HG03097 (cell line): ENCODE data around the gene VSIR.

Source experiments
- ATAC-seq: cut with Tn5 transposase; IDR thresholded peaks from one replicate; pipeline ENCODE4 v1.9.1; 2021; ENCODE audit not compliant: unreplicated experiment, low FRiP score

VSIR gene

GRCh38 chr10:71765906-71766716 is 7.2 kb downstream of the VSIR start:
- no peak for ATAC-seq

DNA sequence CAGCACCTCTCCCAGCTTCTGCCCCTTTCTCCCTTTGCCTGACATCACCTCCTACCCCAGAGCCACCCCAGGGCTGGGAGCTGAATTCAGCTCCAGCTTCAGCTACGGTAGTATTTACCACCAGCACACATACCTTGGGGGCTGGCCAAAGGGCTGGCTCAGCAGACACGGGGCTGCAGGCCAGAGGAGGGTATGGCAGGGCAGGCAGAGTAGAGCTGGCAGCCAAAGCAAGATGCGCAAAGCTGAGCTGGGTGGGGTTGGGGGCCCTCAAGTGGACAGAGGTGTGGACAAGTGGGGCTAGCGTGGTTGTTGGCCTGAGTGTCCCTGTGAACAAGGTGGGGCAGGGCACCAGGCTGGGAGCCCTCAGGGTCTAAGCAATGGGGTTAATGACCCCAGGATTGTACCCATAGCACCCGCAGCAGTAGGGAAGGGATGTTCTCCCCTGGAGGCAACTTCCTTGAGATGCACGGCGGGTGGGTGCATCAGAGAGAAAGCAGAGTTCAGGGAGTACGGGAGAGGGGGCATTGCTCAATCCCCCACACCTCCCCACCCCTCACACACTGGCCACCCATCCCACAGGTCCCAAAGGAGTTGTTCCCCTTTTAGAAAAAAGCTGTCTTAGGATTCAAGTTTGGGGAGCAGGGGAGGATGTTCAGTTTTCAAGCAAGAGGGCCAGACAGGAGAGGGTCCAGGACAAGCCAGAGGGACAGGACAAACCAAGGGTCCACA is 8.0 kb downstream of the VSIR start:
- no peak for ATAC-seq

GRCh38 chr10:71763352-71764127 is 9.8 kb downstream of the VSIR start:
- no peak for ATAC-seq

DNA sequence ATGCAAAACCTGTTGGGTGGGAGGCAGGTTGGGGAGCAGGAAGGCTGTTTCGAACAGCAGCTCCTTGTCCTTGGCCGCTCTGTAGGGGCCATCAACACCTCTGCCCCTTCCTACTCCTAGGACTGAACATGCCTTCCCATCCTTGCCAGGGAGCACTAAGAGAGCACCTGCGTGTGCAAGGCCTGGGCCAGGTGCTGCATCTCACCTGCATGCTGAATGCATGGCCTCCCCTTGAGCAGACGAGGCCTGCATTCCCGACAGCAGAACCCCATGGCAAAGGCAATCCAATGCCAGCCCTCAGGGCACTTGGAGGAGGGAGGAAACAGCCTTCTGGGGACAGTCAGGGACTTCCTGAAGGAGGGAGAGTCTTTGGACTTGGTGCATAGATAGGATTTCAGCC is 11.0 kb downstream of the VSIR start:
- no peak for ATAC-seq

GRCh38 chr10:71761541-71762113 is 11.7 kb downstream of the VSIR start:
- no peak for ATAC-seq

DNA sequence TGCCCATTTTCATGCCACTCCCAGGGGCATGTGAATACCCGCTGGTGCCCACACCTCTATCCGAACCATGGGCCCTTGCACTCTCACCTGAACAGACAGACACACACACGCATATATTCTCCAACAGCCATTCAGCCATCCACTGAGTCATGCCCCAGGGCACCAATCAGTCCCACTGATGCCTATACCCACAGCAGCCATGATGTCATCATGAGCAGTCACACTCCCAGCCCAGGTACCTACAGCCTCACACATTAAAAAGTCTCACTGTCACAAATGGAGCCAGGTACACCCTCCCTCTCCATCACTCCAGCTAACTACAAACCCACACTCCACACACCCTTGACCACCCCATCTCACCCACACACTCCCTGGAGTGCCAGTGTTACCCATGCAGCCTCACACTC is 12.2 kb downstream of the VSIR start:
- ATAC-seq, result no peak

GRCh38 chr10:71757399-71757922 is 15.9 kb downstream of the VSIR start:
- ATAC-seq, result no peak

GRCh38 chr10:71756311-71757191 is 16.8 kb downstream of the VSIR start:
- no peak for ATAC-seq

- no peak for ATAC-seq
These were observed 18.0 kb downstream of the VSIR start for GRCh38 chr10:71755179-71755879.

DNA sequence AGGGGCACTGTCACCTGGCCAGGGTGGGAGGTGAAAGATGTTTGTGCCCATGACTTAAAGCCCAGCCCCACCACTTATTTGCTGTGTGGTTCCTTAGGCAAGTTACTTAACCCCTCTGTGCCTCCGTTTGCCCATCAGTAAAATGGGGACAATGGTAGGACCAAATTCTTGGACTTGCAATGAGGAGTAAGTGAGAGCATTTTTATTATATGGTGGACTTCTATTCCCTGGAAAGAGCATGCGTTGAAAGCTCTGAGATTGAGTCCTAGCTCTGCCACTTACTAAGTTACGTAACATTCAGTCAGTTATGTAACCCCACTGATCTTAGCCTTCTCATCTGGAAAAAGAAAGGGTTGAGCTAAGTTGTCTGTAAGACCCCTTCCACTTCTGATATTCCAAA is 18.8 kb downstream of the VSIR start:
- ATAC-seq, result no peak

GRCh38 chr10:71753960-71754505 is 19.3 kb downstream of the VSIR start:
- no peak for ATAC-seq

DNA sequence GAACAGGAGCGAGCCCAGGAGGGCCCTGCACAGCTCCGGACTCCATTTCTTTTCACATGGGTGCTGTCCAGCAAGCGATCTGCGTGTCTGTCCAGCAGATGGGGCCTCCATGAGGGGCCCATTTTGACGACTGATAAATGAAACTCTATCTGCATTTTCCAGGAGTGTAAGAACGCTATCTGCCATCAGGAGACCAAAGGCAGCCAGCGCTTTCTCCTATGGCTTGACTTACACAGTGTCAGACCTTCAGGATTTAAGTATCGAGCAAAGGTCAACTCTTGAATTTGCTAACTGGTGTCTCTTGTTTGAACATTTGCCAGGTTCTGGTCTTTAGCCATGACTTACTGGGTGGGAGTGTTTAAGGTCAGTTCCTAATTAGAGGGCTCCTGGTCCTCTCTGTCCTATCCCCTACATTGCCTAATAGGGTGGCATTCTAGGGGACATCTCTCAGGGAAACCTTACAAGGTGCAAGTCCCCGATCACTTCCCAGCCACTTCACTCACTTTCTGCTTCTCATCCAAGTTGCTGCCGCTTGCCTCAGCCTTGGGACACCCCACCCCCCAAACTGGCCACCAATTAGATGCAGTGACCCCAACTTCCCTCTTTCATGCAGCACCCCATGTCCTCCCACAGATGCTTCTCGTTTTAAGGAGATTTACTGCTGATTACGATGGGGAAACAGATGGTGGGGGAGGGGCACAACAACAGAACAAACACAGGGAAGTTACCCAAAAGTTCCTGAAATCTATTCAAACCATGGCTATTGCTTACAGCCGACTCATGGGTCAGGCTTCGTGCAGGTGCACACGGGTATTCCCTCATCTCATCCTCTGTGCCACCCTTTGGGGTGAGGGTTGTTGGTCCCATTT is 20.0 kb downstream of the VSIR start:
- ATAC-seq, result no peak

DNA sequence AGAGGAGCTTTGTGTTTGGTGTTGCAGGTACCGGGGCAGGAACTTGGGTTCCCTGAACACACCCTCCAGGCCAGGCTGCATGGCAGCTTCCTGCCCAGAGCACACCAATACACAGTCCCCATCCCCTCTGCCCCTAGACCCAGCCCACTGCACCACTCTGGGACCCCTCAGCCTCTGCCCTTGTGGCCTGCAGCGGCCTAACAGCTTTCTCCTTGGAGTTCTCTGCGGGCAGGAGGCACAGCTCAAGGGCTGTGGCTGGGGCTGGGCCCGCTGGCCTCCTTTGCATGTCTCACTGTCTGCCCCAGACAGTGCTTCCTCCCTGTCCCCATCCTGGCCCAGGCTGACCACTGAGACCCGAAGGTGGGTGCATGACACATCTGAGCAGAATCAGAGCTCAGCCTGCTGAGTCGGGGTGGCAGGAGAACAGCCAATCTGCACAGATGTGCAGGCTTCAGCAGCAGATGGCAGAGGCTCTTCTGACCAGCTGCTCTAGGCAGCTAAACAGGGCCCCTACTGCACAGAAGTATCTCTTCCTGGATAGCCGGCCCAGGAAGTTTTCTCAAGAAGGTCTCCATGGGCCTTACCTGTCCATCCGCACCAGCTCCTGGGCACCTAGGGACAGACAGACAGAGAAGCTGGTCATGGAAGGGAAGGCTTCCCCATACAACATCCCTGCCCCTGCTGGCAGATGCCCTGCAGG is 20.8 kb downstream of the VSIR start:
- no peak for ATAC-seq

GRCh38 chr10:71751515-71752224 is 21.6 kb downstream of the VSIR start:
- no peak for ATAC-seq

GRCh38 chr10:71750986-71751385 is 22.3 kb downstream of the VSIR start:
- ATAC-seq, result no peak

- no peak for ATAC-seq
These were observed 23.0 kb downstream of the VSIR start for GRCh38 chr10:71750124-71750841.
